A549 (cell line): ENCODE data around the gene GALNT16.

Experiments
- CBX2 ChIP-seq: fragments of 200-600 bp; sonication (generic); IDR thresholded peaks from 2 replicates; pipeline ENCODE4 v1.6.1; 2016; ENCODE audit warnings: low read depth, mild to moderate bottlenecking, borderline replicate concordance
- CEBPB ChIP-seq, 2 experiments: fragments of >200 bp in 1 of 2; sonication (Bioruptor Twin) in 1 of 2; formaldehyde crosslinking in 1 of 2; IDR thresholded peaks; 2 replicates each; pipeline ENCODE4 v1.6.1; 2012 to 2016
- CTCF ChIP-seq: fragments of >200 bp; sonication (Bioruptor Twin); formaldehyde crosslinking; IDR thresholded peaks from 3 replicates; pipeline ENCODE4 v1.5.1; 2016
- KDM5A ChIP-seq: fragments of 200-600 bp; sonication (generic); IDR thresholded peaks from 2 replicates; pipeline ENCODE4 v1.6.1; 2016; ENCODE audit warnings: antibody characterized with exemption, mild to moderate bottlenecking
- MAZ ChIP-seq: fragments of 150-350 bp; IDR thresholded peaks from 2 replicates; pipeline ENCODE4 v1.6.1; 2014; ENCODE audit warnings: antibody characterized with exemption, low read depth, low read length, borderline replicate concordance
- NFE2L2 ChIP-seq: fragments of 150-350 bp; conservative IDR thresholded peaks from 2 replicates; pipeline ENCODE4 v1.6.1; 2014; ENCODE audit warnings: low read length
- NPAS2 ChIP-seq: fragments of 250-450 bp; sonication (Bioruptor Pico); IDR thresholded peaks from 2 replicates; pipeline ENCODE4 v1.8.0; 2022; ENCODE audit warnings: mild to moderate bottlenecking, moderate library complexity, borderline replicate concordance
- POLR2A ChIP-seq: IDR thresholded peaks from 2 replicates; pipeline ENCODE4 v1.6.1; 2012; ENCODE audit warnings: mild to moderate bottlenecking, low read length
- REST ChIP-seq: fragments of 200-600 bp; sonication (generic); IDR thresholded peaks from 2 replicates; pipeline ENCODE4 v1.6.1; 2016; ENCODE audit warnings: antibody characterized with exemption, mild to moderate bottlenecking, moderate library complexity
- ZSCAN20 ChIP-seq: fragments of 250-450 bp; sonication (Bioruptor Pico); IDR thresholded peaks from 2 replicates; pipeline ENCODE4 v1.8.0; 2022; ENCODE audit warnings: mild to moderate bottlenecking, moderate library complexity
- TF ChIP-seq, protein P1 (sequence below): IDR thresholded peaks from 2 replicates; pipeline ENCODE4 v1.6.1; 2012

GRCh38 chr14:69321601-69322330 is 61.8 kb downstream of the GALNT16 start:
- no peak for TF ChIP-seq CTCF
- TF ChIP-seq, protein P1, sequence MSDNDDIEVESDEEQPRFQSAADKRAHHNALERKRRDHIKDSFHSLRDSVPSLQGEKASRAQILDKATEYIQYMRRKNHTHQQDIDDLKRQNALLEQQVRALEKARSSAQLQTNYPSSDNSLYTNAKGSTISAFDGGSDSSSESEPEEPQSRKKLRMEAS: no peak
- no peak for TF ChIP-seq NFE2L2
- TF ChIP-seq ZSCAN20 (CRISPR knock-in tag): no peak
- TF ChIP-seq CEBPB (IDR thresholded peaks at IDR 0.05): no peak
- TF ChIP-seq POLR2A: no peak
- no peak for TF ChIP-seq NPAS2 (CRISPR knock-in tag)
- TF ChIP-seq MAZ: no peak
- TF ChIP-seq CBX2: no peak
- no peak for TF ChIP-seq REST
- no peak for TF ChIP-seq KDM5A
